22Rv1 (cell line): ENCODE data around the gene PTK7.

ENCODE experiments used
- CTCF ChIP-seq: fragments of 450-650 bp; IDR thresholded peaks from 2 replicates; pipeline ENCODE4 v1.5.1; 2017; ENCODE audit warnings: mild to moderate bottlenecking
- ZFX ChIP-seq: fragments of 450-650 bp; IDR thresholded peaks from 2 replicates; pipeline ENCODE4 v1.6.1; 2017; ENCODE audit warnings: antibody characterized with exemption, borderline replicate concordance

- TF ChIP-seq CTCF (no peak), ZFX (no peak)
These were observed 1.9 kb downstream of the PTK7 start for GRCh38 chr6:43077981-43078511.
